Naive thymus-derived CD8-positive, alpha-beta T cell (primary cell): ENCODE measurements around the gene TBC1D22A. TPM values are rescaled to one million over a fixed set of nuclear protein-coding genes. Genes with fewer than 3 reads are reported as not detected.

Experiments
- ATAC-seq, 2 donors: fragments of 150-1000 bp; cut with Tn5 transposase in 1 of 2; sonication (Bioruptor Pico), chemical (Tn5 transposase) in 1 of 2; 1 replicate in 1 of 2; 2 replicates in 1 of 2; pipeline ENCODE4 v1.10.0; 2021; ENCODE audit warnings: mild to moderate bottlenecking in 2 of 2, moderate library complexity in 2 of 2
- POLR2A ChIA-PET: fragments of 350-600 bp; sonication (Branson Sonifier 250); formaldehyde crosslinking; loops from one replicate; lab custom pipeline; 2021; ENCODE audit warnings: antibody characterized with exemption; lab: Charles Lee
- DNase-seq, 10 donors: peaks; one replicate each; pipeline versions ENCODE4 v3.0.0 to v3.0.0-alpha.2; 2020 to 2022
- H3K27ac Mint-ChIP-seq, 10 donors: one replicate each; pipeline ENCODE4 v1.8.0; 2020 to 2022; ENCODE audit warnings: mild to moderate bottlenecking in 10 of 10, mixed read lengths in 10 of 10, moderate library complexity in 4 of 10, inconsistent platforms in 1 of 10
- H3K27me3 Mint-ChIP-seq, 5 donors: one replicate each; pipeline ENCODE4 v1.8.0; 2021 to 2022; ENCODE audit warnings: mixed read lengths in 5 of 5
- H3K36me3 Mint-ChIP-seq, 3 donors: one replicate each; pipeline ENCODE4 v1.8.0; 2020 to 2022; ENCODE audit warnings: mixed read lengths in 3 of 3, mild to moderate bottlenecking in 2 of 3, inconsistent platforms in 1 of 3
- H3K4me1 Mint-ChIP-seq, 4 donors: one replicate each; pipeline ENCODE4 v1.8.0; 2021 to 2022; ENCODE audit warnings: mixed read lengths in 4 of 4
- H3K4me3 Mint-ChIP-seq, 10 donors: one replicate each; pipeline ENCODE4 v1.8.0; 2020 to 2022; ENCODE audit warnings: mild to moderate bottlenecking in 10 of 10, mixed read lengths in 10 of 10, moderate library complexity in 6 of 10, inconsistent platforms in 1 of 10
- H3K9me3 Mint-ChIP-seq, 9 donors: one replicate each; pipeline ENCODE4 v1.8.0; 2020 to 2022; ENCODE audit warnings: mixed read lengths in 9 of 9, mild to moderate bottlenecking in 3 of 9, inconsistent platforms in 1 of 9, moderate library complexity in 1 of 9
- polyA plus RNA-seq, 3 donors: library from polyadenylated mRNA; unstranded; fragments of 300-500 nt; fragmentation: Illumina TruSeq; gene quantifications; one replicate each; pipeline ENCODE4 v1.2.3, GENCODE V29; 2021
- total RNA-seq, 8 experiments: library from RNA in 2 of 8; stranded (reverse) in 2 of 8; gene quantifications; one replicate each; pipeline ENCODE4 v1.2.3 and lab custom pipeline; 2021 to 2026

TBC1D22A gene
- total and polyA plus RNA-seq, 5 experiments from 2014 or later, result 23.0 to 57.2 (median 24.6) TPM

GRCh38 chr22:47123006-47123826 is 360.8 kb downstream of the TBC1D22A start:
- H3K27ac Mint-ChIP-seq, result peak overlapping the region in 5 of 10 donors; percentile 5 to 80 (median 53)
- peaks cover 3 to 22% (median 11%) of the 10 kb centered on the region in 4 donors for H3K4me1 Mint-ChIP-seq
- H3K9me3 Mint-ChIP-seq, result no peaks in the 10 kb centered on the region
- H3K4me3 Mint-ChIP-seq, result no peak overlapping the region
- H3K36me3 Mint-ChIP-seq, result peaks cover 0 to 4% (median 0%) of the 10 kb centered on the region in 3 donors
- no peak for ATAC-seq
- POLR2A ChIA-PET, result no interaction called here
- DNase-seq, result no peak
- H3K27me3 Mint-ChIP-seq, result no peaks in the 10 kb centered on the region

GRCh38 chr22:47123827-47124442 is 361.5 kb downstream of the TBC1D22A start:
- Mint-ChIP-seq H3K27ac (peak overlapping the region in 4 of 10 donors; percentile 28 to 80 (median 58)), H3K9me3 (no peaks in the 10 kb centered on the region)

GRCh38 chr22:47124451-47124881 is 362.0 kb downstream of the TBC1D22A start:
- Mint-ChIP-seq H3K36me3 (peaks cover 0 to 6% (median 3%) of the 10 kb centered on the region in 3 donors), H3K4me1 (peaks cover 8 to 24% (median 11%) of the 10 kb centered on the region in 4 donors), H3K27me3 (no peaks in the 10 kb centered on the region), H3K27ac (peak overlapping the region in 1 of 10 donors; percentile 28), H3K4me3 (peak overlapping the region in 1 of 10 donors; percentile 24), H3K9me3 (no peaks in the 10 kb centered on the region)
- POLR2A ChIA-PET, result no interaction called here
- ATAC-seq, result no peak
- DNase-seq, result no peak

More at GRCh38 chr22:47123827-47124442, 361.5 kb downstream of the TBC1D22A start:
- H3K4me1 Mint-ChIP-seq, result peaks cover 7 to 24% (median 11%) of the 10 kb centered on the region in 4 donors
- DNase-seq (no peak), ATAC-seq (no peak)
- POLR2A ChIA-PET, result no interaction called here
- peak overlapping the region in 2 of 10 donors; percentile 11 to 24 for H3K4me3 Mint-ChIP-seq
- H3K27me3 Mint-ChIP-seq, result no peaks in the 10 kb centered on the region
- H3K36me3 Mint-ChIP-seq, result peaks cover 0 to 6% (median 3%) of the 10 kb centered on the region in 3 donors

GRCh38 chr22:47124961-47125360 is 362.5 kb downstream of the TBC1D22A start:
- peak overlapping the region in 2 of 10 donors; percentile 25 to 28 for H3K27ac Mint-ChIP-seq
- POLR2A ChIA-PET, result no interaction called here

GRCh38 chr22:47125603-47126002 is 363.2 kb downstream of the TBC1D22A start:
- Mint-ChIP-seq H3K36me3 (peaks cover 0 to 10% (median 6%) of the 10 kb centered on the region in 3 donors), H3K27ac (peak overlapping the region in 2 of 10 donors; percentile 25 to 28), H3K9me3 (no peaks in the 10 kb centered on the region), H3K27me3 (no peaks in the 10 kb centered on the region), H3K4me3 (no peak overlapping the region), H3K4me1 (peaks cover 8 to 27% (median 11%) of the 10 kb centered on the region in 4 donors)
- DNase-seq (no peak), ATAC-seq (no peak)
- POLR2A ChIA-PET, result no interaction called here

More at GRCh38 chr22:47124961-47125360, 362.5 kb downstream of the TBC1D22A start:
- H3K4me3 Mint-ChIP-seq, result no peak overlapping the region
- ATAC-seq (no peak), DNase-seq (no peak)
- H3K4me1 Mint-ChIP-seq, result peaks cover 8 to 24% (median 11%) of the 10 kb centered on the region in 4 donors
- H3K9me3 Mint-ChIP-seq, result no peaks in the 10 kb centered on the region
- H3K36me3 Mint-ChIP-seq, result peaks cover 0 to 6% (median 3%) of the 10 kb centered on the region in 3 donors
- H3K27me3 Mint-ChIP-seq, result no peaks in the 10 kb centered on the region

GRCh38 chr22:47126344-47126811 is 363.9 kb downstream of the TBC1D22A start:
- Mint-ChIP-seq H3K27ac (peak overlapping the region in 2 of 10 donors; percentile 27 to 65), H3K4me1 (peaks cover 8 to 27% (median 11%) of the 10 kb centered on the region in 4 donors), H3K27me3 (no peaks in the 10 kb centered on the region), H3K36me3 (peaks cover 0 to 10% (median 6%) of the 10 kb centered on the region in 3 donors), H3K4me3 (no peak overlapping the region), H3K9me3 (no peaks in the 10 kb centered on the region)
- no peak for DNase-seq
- no peak for ATAC-seq
- POLR2A ChIA-PET, result no interaction called here

GRCh38 chr22:47127441-47127871 is 365.0 kb downstream of the TBC1D22A start:
- POLR2A ChIA-PET, result no interaction called here
- Mint-ChIP-seq H3K9me3 (no peaks in the 10 kb centered on the region), H3K36me3 (peaks cover 0 to 10% (median 6%) of the 10 kb centered on the region in 3 donors), H3K4me3 (no peak overlapping the region), H3K27me3 (no peaks in the 10 kb centered on the region), H3K4me1 (peaks cover 8 to 26% (median 12%) of the 10 kb centered on the region in 4 donors), H3K27ac (peak overlapping the region in 1 of 10 donors; percentile 88)
- no peak for ATAC-seq
- DNase-seq, result peak in 1 of 10 donors; percentile 16

- Mint-ChIP-seq H3K9me3 (no peaks in the 10 kb centered on the region), H3K4me3 (no peak overlapping the region), H3K36me3 (peaks cover 0 to 10% (median 6%) of the 10 kb centered on the region in 3 donors), H3K27me3 (no peaks in the 10 kb centered on the region), H3K27ac (no peak overlapping the region), H3K4me1 (peaks cover 8 to 25% (median 12%) of the 10 kb centered on the region in 4 donors)
- no peak for DNase-seq
- no peak for ATAC-seq
- POLR2A ChIA-PET, result no interaction called here
Measured at GRCh38 chr22:47128216-47128615, 365.8 kb downstream of the TBC1D22A start.

GRCh38 chr22:47128622-47129215 is 366.3 kb downstream of the TBC1D22A start:
- Mint-ChIP-seq H3K9me3 (no peaks in the 10 kb centered on the region), H3K27me3 (no peaks in the 10 kb centered on the region), H3K4me1 (peaks cover 5 to 24% (median 9%) of the 10 kb centered on the region in 4 donors), H3K36me3 (peaks cover 0 to 10% (median 6%) of the 10 kb centered on the region in 3 donors), H3K27ac (peak overlapping the region in 4 of 10 donors; percentile 7 to 25 (median 18)), H3K4me3 (no peak overlapping the region)
- no peak for ATAC-seq
- peak in 1 of 10 donors; percentile 24 for DNase-seq
- POLR2A ChIA-PET, result no interaction called here

GRCh38 chr22:47129902-47130635 is 367.6 kb downstream of the TBC1D22A start:
- DNase-seq, result peak in 1 of 10 donors; percentile 41
- no peak overlapping the region for H3K4me3 Mint-ChIP-seq
- no peak for ATAC-seq
- peak overlapping the region in 3 of 10 donors; percentile 46 to 70 (median 63) for H3K27ac Mint-ChIP-seq
- H3K4me1 Mint-ChIP-seq, result peaks cover 5 to 17% (median 7%) of the 10 kb centered on the region in 4 donors
- POLR2A ChIA-PET, result no interaction called here
- no peaks in the 10 kb centered on the region for H3K9me3 Mint-ChIP-seq
- H3K27me3 Mint-ChIP-seq, result no peaks in the 10 kb centered on the region
- H3K36me3 Mint-ChIP-seq, result peaks cover 0 to 8% (median 6%) of the 10 kb centered on the region in 3 donors

GRCh38 chr22:47130883-47131631 is 368.6 kb downstream of the TBC1D22A start:
- Mint-ChIP-seq H3K4me1 (peaks cover 5 to 14% (median 7%) of the 10 kb centered on the region in 4 donors), H3K27me3 (no peaks in the 10 kb centered on the region), H3K27ac (peak overlapping the region in 1 of 10 donors; percentile 70), H3K4me3 (no peak overlapping the region), H3K36me3 (peaks cover 0 to 8% (median 6%) of the 10 kb centered on the region in 3 donors), H3K9me3 (no peaks in the 10 kb centered on the region)
- peak in 1 of 10 donors; percentile 36 for DNase-seq
- POLR2A ChIA-PET, result no interaction called here
- ATAC-seq, result no peak
